ENCODE results near the gene SNX18.

- TF ChIP-seq CTCF (IDR thresholded peaks at IDR 0.05) (no peak), POLR2A (IDR thresholded peaks at IDR 0.05) (no peak)
Measured at GRCh38 chr5:54525692-54526091, 8.1 kb downstream of the SNX18 start.

Data from esophagus squamous epithelium (tissue), 4 donors.